ENCODE data around the gene F13B. TPM values are rescaled to one million over a fixed set of nuclear protein-coding genes. Genes with fewer than 3 reads are reported as not detected.

The F13B gene
- total and polyA plus RNA-seq, 2 donors (not counting 3 experiments of a cell fraction or from before 2014, with no cell fraction given) = not detected

DNA sequence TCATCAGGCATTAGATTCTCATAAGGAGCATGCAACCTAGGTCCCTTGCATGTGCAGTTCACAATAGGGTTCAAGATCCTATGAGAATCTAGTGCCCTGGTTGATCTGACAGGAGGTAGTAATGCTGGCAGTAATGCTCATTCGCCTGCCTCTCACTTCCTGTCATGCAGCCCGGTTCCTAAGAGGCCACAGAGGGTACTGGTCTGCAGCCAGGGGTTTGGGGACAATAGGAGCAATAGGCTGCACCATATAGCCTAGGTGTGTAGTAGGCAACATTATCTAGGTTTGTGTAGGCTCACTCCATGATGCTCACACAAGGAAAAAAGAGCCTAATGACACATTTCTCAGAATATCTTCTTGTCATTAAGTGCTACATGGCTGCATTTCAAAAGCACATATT, 63.9 kb downstream of the F13B start:
- Histone ChIP-seq H3K27me3 (ENCODE audit: control insufficient read depth in 2 of 2, insufficient read depth in 2 of 2, low read length in 2 of 2) (no peaks in the 10 kb centered on the region), H3K79me2 (ENCODE audit: control insufficient read depth, insufficient read depth, low read length) (no peaks in the 10 kb centered on the region), H4K20me1 (replicated peaks; ENCODE audit: control insufficient read depth, extremely low read depth, insufficient read depth, low read length) (no peaks in the 10 kb centered on the region), H2AFZ (ENCODE audit: low read depth, low read length) (no peak overlapping the region), H3K4me3 (replicated peaks in 1 of 3; ENCODE audit: insufficient read depth in 1 of 3, low read depth in 1 of 3, low read length in 3 of 3) (no peak overlapping the region), H3K9ac (replicated peaks; ENCODE audit: extremely low read depth, insufficient read depth, low read length) (no peak overlapping the region), H3K9me3 (replicated peaks; ENCODE audit: control insufficient read depth, insufficient read depth, low read length) (no peaks in the 10 kb centered on the region), H3K27ac (ENCODE audit: insufficient read depth, low read depth, low read length) (no peak overlapping the region), H3K36me3 (ENCODE audit: control insufficient read depth in 2 of 2, extremely low read depth in 1 of 2, insufficient read depth in 2 of 2, low read length in 2 of 2) (no peaks in the 10 kb centered on the region), H3K9me1 (replicated peaks; ENCODE audit: control insufficient read depth, extremely low read depth, insufficient read depth, low read length) (no peaks in the 10 kb centered on the region), H3K4me1 (ENCODE audit: control insufficient read depth, extremely low read depth, insufficient read depth, low read length) (no peaks in the 10 kb centered on the region), H3K4me2 (ENCODE audit: insufficient read depth, low read length) (no peak overlapping the region)
- DNase-seq (ENCODE audit: low read depth, low spot score) (no peak), FAIRE-seq (no peak)
- CTCF ChIA-PET = no interaction called here
- POLR2A ChIA-PET = no interaction called here
- intact Hi-C loops (cut with micrococcal nuclease) = no loop called here
- no TSS peak for BruUV-seq (replicated peaks)
- dilution Hi-C loops (cut with MboI; ENCODE audit: extremely low pct_ligation_motif_present, low sequenced_read_pairs) = no loop called here
- TF ChIP-seq EZH2 (IDR thresholded peaks at IDR 0.05; ENCODE audit: borderline replicate concordance, low read depth, low read length, severe bottlenecking) (no peak), POLR2AphosphoS5 (IDR thresholded peaks at IDR 0.05; ENCODE audit: insufficient read depth, low read depth, low read length) (no peak), FOS (IDR thresholded peaks at IDR 0.05; ENCODE audit: borderline replicate concordance, insufficient read depth, low read length) (no peak), POLR2A (IDR thresholded peaks at IDR 0.05; ENCODE audit: low read depth, low read length) (no peak)

DNA sequence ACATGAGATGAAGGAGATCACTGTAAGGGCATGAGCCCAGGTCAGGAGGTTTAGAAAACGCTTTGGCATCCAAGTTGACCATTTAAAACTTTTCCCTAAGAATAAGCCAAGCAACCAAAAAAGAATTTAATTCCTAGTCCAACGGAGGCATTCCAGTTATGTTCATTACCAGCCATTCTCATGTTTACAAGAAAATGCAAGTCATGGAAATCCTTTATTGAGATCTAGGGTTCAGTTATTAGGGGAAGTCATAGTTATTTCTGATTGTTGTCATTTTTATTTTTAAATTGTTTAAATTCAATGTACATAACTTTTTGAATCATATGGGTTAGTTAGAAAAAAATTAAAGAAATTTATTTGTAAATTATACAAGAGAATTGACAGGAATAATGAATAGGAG, 65.2 kb downstream of the F13B start:
- CTCF ChIA-PET = no interaction called here
- dilution Hi-C loops (cut with MboI; ENCODE audit: extremely low pct_ligation_motif_present, low sequenced_read_pairs) (no loop called here), intact Hi-C loops (cut with micrococcal nuclease) (no loop called here)
- POLR2A ChIA-PET = no interaction called here
- FAIRE-seq (no peak), DNase-seq (ENCODE audit: low read depth, low spot score) (no peak)
- Histone ChIP-seq H3K9me1 (replicated peaks; ENCODE audit: control insufficient read depth, extremely low read depth, insufficient read depth, low read length) (no peaks in the 10 kb centered on the region), H3K27ac (ENCODE audit: insufficient read depth, low read depth, low read length) (no peak overlapping the region), H3K9ac (replicated peaks; ENCODE audit: extremely low read depth, insufficient read depth, low read length) (no peak overlapping the region), H3K27me3 (ENCODE audit: control insufficient read depth in 2 of 2, insufficient read depth in 2 of 2, low read length in 2 of 2) (no peaks in the 10 kb centered on the region), H3K79me2 (ENCODE audit: control insufficient read depth, insufficient read depth, low read length) (no peaks in the 10 kb centered on the region), H3K36me3 (ENCODE audit: control insufficient read depth in 2 of 2, extremely low read depth in 1 of 2, insufficient read depth in 2 of 2, low read length in 2 of 2) (no peaks in the 10 kb centered on the region), H2AFZ (ENCODE audit: low read depth, low read length) (no peak overlapping the region), H3K9me3 (replicated peaks; ENCODE audit: control insufficient read depth, insufficient read depth, low read length) (no peaks in the 10 kb centered on the region), H4K20me1 (replicated peaks; ENCODE audit: control insufficient read depth, extremely low read depth, insufficient read depth, low read length) (no peaks in the 10 kb centered on the region), H3K4me3 (replicated peaks in 1 of 3; ENCODE audit: insufficient read depth in 1 of 3, low read depth in 1 of 3, low read length in 3 of 3) (no peak overlapping the region), H3K4me2 (ENCODE audit: insufficient read depth, low read length) (no peak overlapping the region), H3K4me1 (ENCODE audit: control insufficient read depth, extremely low read depth, insufficient read depth, low read length) (no peaks in the 10 kb centered on the region)
- TF ChIP-seq MYC (IDR thresholded peaks at IDR 0.05; ENCODE audit: low read depth, low read length) (no peak), JUN (IDR thresholded peaks at IDR 0.05; ENCODE audit: borderline replicate concordance, insufficient read depth, insufficient read length, low read depth) (no peak), POLR2A (IDR thresholded peaks at IDR 0.05; ENCODE audit: low read depth, low read length) (no peak), EZH2 (IDR thresholded peaks at IDR 0.05; ENCODE audit: borderline replicate concordance, low read depth, low read length, severe bottlenecking) (no peak), POLR2AphosphoS5 (IDR thresholded peaks at IDR 0.05; ENCODE audit: insufficient read depth, low read depth, low read length) (no peak), GATA2 (IDR thresholded peaks at IDR 0.05; ENCODE audit: insufficient read depth, insufficient read length, low read depth, low read length) (no peak), FOS (IDR thresholded peaks at IDR 0.05; ENCODE audit: borderline replicate concordance, insufficient read depth, low read length) (no peak)
- TF ChIP-seq, protein P1, sequence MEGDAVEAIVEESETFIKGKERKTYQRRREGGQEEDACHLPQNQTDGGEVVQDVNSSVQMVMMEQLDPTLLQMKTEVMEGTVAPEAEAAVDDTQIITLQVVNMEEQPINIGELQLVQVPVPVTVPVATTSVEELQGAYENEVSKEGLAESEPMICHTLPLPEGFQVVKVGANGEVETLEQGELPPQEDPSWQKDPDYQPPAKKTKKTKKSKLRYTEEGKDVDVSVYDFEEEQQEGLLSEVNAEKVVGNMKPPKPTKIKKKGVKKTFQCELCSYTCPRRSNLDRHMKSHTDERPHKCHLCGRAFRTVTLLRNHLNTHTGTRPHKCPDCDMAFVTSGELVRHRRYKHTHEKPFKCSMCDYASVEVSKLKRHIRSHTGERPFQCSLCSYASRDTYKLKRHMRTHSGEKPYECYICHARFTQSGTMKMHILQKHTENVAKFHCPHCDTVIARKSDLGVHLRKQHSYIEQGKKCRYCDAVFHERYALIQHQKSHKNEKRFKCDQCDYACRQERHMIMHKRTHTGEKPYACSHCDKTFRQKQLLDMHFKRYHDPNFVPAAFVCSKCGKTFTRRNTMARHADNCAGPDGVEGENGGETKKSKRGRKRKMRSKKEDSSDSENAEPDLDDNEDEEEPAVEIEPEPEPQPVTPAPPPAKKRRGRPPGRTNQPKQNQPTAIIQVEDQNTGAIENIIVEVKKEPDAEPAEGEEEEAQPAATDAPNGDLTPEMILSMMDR (IDR thresholded peaks at IDR 0.05; ENCODE audit: extremely low read depth in 1 of 2, insufficient read depth in 1 of 2, low read depth in 1 of 2, low read length in 2 of 2) = no peak
- TF ChIP-seq, protein P2, sequence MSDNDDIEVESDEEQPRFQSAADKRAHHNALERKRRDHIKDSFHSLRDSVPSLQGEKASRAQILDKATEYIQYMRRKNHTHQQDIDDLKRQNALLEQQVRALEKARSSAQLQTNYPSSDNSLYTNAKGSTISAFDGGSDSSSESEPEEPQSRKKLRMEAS (IDR thresholded peaks at IDR 0.05; ENCODE audit: insufficient read depth, insufficient read length) = no peak
- no TSS peak for BruUV-seq (replicated peaks)
